Hepatocyte (in vitro differentiated cells): ENCODE data around the gene ARHGAP10.

Source experiments
- CTCF ChIP-seq: fragments of 200-600 bp; sonication (generic); IDR thresholded peaks from 2 replicates; pipeline ENCODE4 v1.5.1; 2016; ENCODE audit warnings: antibody characterized with exemption, mild to moderate bottlenecking; ENCODE audit not compliant: poor library complexity
- EZH2phosphoT487 ChIP-seq: fragments of 200-600 bp; sonication (generic); IDR thresholded peaks from one replicate; pipeline ENCODE4 v1.6.1; 2018; ENCODE audit warnings: antibody characterized with exemption, mild to moderate bottlenecking, low read depth, moderate library complexity; ENCODE audit not compliant: unreplicated experiment, severe bottlenecking

GRCh38 chr4:147844781-147845180 lies 112.9 kb downstream of the ARHGAP10 start:
- TF ChIP-seq CTCF (no peak), EZH2phosphoT487 (no peak)
